Gastroesophageal sphincter (tissue), 4 donors: ENCODE measurements around the gene CCSER2. TPM values are rescaled to one million over a fixed set of nuclear protein-coding genes. Genes with fewer than 3 reads are reported as not detected.
A peak's percentile ranks its signal among the peaks of the same experiment; 100 is the strongest.
"Not testable (repeated sequence)": the region's sequence is repeated elsewhere in the genome, so short reads cannot be mapped to it uniquely, and the experiment has no call there.

Experiments
- ATAC-seq: fragments of 150-250 bp; one replicate; pipeline ENCODE4 v1.9.1; 2016; ENCODE audit warnings: mild to moderate bottlenecking, moderate library complexity
- H3K27ac ChIP-seq, 4 donors: fragments of 200-600 bp; sonication (generic) in 3 of 4; 1 replicate in 3 of 4; 2 replicates in 1 of 4; pipeline ENCODE4 v1.5.1; 2016 to 2019
- H3K27me3 ChIP-seq: fragments of 200-600 bp; sonication (generic); one replicate; pipeline ENCODE4 v1.5.1; 2019
- H3K36me3 ChIP-seq, 2 donors: fragments of 200-600 bp; sonication (generic); one replicate each; pipeline ENCODE4 v1.5.1; 2019; ENCODE audit warnings: control low read depth in 1 of 2
- H3K4me1 ChIP-seq, 3 donors: fragments of 200-600 bp; sonication (generic); 1 replicate in 2 of 3; 2 replicates in 1 of 3; pipeline ENCODE4 v1.5.1; 2016 to 2019; ENCODE audit warnings: control low read depth in 2 of 3
- H3K4me3 ChIP-seq, 2 donors: fragments of 200-600 bp; sonication (generic); one replicate each; pipeline ENCODE4 v1.5.1; 2019; ENCODE audit warnings: mild to moderate bottlenecking in 1 of 2, moderate library complexity in 1 of 2
- H3K9me3 ChIP-seq, 3 donors: fragments of 200-600 bp; sonication (generic); one replicate each; pipeline ENCODE4 v1.5.1; 2017 to 2019; ENCODE audit warnings: control low read depth in 2 of 3
- CTCF ChIP-seq, 4 experiments: fragments of 200-600 bp in 2 of 4; fragments of 450-650 bp in 2 of 4; sonication (generic) in 1 of 4; IDR thresholded peaks; one replicate each; pipeline ENCODE4 v1.5.1; 2017 to 2019; ENCODE audit warnings: antibody characterized with exemption in 4 of 4, mild to moderate bottlenecking in 2 of 4, moderate library complexity in 2 of 4
- EP300 ChIP-seq: sonication (generic); formaldehyde crosslinking; IDR thresholded peaks from one replicate; pipeline ENCODE4 v1.6.1; 2017; ENCODE audit warnings: antibody characterized with exemption, mild to moderate bottlenecking
- POLR2A ChIP-seq, 2 donors: fragments of 450-650 bp; IDR thresholded peaks; one replicate each; pipeline ENCODE4 v1.6.1; 2017; ENCODE audit warnings: antibody characterized with exemption in 2 of 2, mild to moderate bottlenecking in 2 of 2, moderate library complexity in 1 of 2
- POLR2AphosphoS5 ChIP-seq: sonication (generic); formaldehyde crosslinking; IDR thresholded peaks from one replicate; pipeline ENCODE4 v1.6.1; 2017; ENCODE audit warnings: antibody characterized with exemption
- WGBS, 2 donors: methylation state at CpG; one replicate each; pipeline ENCODE4 v1.1.5; 2018; ENCODE audit warnings: low coverage in 1 of 2; 5-methylcytosine and 5-hydroxymethylcytosine counted together
- total RNA-seq, 4 donors: library from RNA; depleted of rRNA; stranded (reverse); fragments of >200 nt; gene quantifications; one replicate each; pipeline ENCODE4 v1.1.0, GENCODE V29; 2016

CCSER2 gene
- 10 to 100 TPM; 64.5 to 93.5 (median 83.3) TPM for total RNA-seq

- Histone ChIP-seq H3K36me3 (no peaks in the 10 kb centered on the region), H3K27me3 (no peaks in the 10 kb centered on the region), H3K4me1 (peaks cover 2 to 39% (median 10%) of the 10 kb centered on the region in 3 donors), H3K9me3 (no peaks in the 10 kb centered on the region), H3K27ac (peak within 1 kb of the TSS; percentile 82 to 100 (median 94)), H3K4me3 (peak within 1 kb of the TSS; percentile 66 to 99)
- ATAC-seq: peak; percentile 97
- WGBS, 2 donors: 0% methylated on average over 5 to 9 of the region's 104 CpGs
- TF ChIP-seq EP300 (no peak), CTCF (IDR thresholded peaks at IDR 0.05) (peak in 3 of 4 experiments; percentile 12 to 25 (median 16)), POLR2A (IDR thresholded peaks at IDR 0.05) (peak; percentile 85 to 90), POLR2AphosphoS5 (no peak)
Observed at GRCh38 chr10:84328418-84329195, at the start of gene CCSER2. TSS of gene CCSER2 (plus strand) at chr10:84328589. CDS start at chr10:84371053, 42,464 bp downstream.

GRCh38 chr10:84279876-84280475 lies 48.4 kb upstream of the CCSER2 start:
- H3K9me3 ChIP-seq, H3K4me3 ChIP-seq, H3K4me1 ChIP-seq, H3K36me3 ChIP-seq, H3K27ac ChIP-seq, ATAC-seq: not testable (repeated sequence)
- WGBS, 2 donors: 75% methylated on average over 25 of the region's 31 CpGs; no CpG with 5 or more reads in 1 of the 2 donors
- H3K27me3 ChIP-seq: peaks cover 12% of the 10 kb centered on the region

GRCh38 chr10:84286695-84287094 lies 41.7 kb upstream of the CCSER2 start:
- no peak for ATAC-seq
- Histone ChIP-seq H3K9me3 (no peaks in the 10 kb centered on the region), H3K4me1 (no peaks in the 10 kb centered on the region), H3K27me3 (peaks cover 8% of the 10 kb centered on the region), H3K36me3 (no peaks in the 10 kb centered on the region), H3K4me3 (no peak overlapping the region), H3K27ac (no peak overlapping the region)
- TF ChIP-seq EP300 (no peak), POLR2AphosphoS5 (no peak), CTCF (IDR thresholded peaks at IDR 0.05) (no peak), POLR2A (IDR thresholded peaks at IDR 0.05) (no peak)

- no peak for TF ChIP-seq POLR2AphosphoS5
- H3K4me1 ChIP-seq: no peaks in the 10 kb centered on the region
- H3K27ac ChIP-seq: no peak overlapping the region
- H3K36me3 ChIP-seq: no peaks in the 10 kb centered on the region
- no peak overlapping the region for H3K4me3 ChIP-seq
- WGBS, 2 donors: 67 to 100% methylated on average over 1 of the region's 1 CpG
- H3K27me3 ChIP-seq: peaks cover 8% of the 10 kb centered on the region
- H3K9me3 ChIP-seq: no peaks in the 10 kb centered on the region
- no peak for ATAC-seq
Observed at GRCh38 chr10:84288151-84288550, 40.2 kb upstream of the CCSER2 start.

- ATAC-seq: no peak
- H3K4me1 ChIP-seq: no peaks in the 10 kb centered on the region
- H3K4me3 ChIP-seq: no peak overlapping the region
- 46 to 57% methylated on average over 1 of the region's 1 CpG for WGBS, 2 donors
- H3K27ac ChIP-seq: no peak overlapping the region
- no peaks in the 10 kb centered on the region for H3K36me3 ChIP-seq
- no peaks in the 10 kb centered on the region for H3K9me3 ChIP-seq
- peaks cover 8% of the 10 kb centered on the region for H3K27me3 ChIP-seq
- TF ChIP-seq CTCF (IDR thresholded peaks at IDR 0.05) (no peak), POLR2A (IDR thresholded peaks at IDR 0.05) (no peak), EP300 (no peak), POLR2AphosphoS5 (no peak)
Observed at GRCh38 chr10:84289521-84290200, 38.7 kb upstream of the CCSER2 start.
